Measurements from ENCODE around the gene SCAMP4.

SCAMP4 gene

DNA sequence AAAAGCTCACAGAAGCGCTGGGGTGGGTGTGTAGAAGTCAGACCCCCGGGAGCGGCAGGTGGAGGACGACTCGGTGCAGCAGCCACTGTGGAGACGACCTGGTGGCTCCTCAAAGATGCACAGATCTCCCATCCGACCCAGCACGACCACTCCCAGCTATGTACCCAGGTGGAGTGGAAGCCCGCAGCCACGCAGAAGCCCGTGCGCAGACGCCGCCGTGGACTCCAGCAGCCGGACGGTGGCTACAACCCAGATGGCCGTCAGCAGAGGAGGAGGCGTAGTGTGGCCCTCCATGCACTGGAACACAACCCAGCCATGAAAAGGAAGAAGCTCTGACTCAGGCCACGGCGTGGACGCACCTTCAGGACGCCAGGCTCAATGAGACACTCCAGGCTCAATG is 57.5 kb downstream of the SCAMP4 start:
- DNase-seq: no peak

GRCh38 chr19:1967087-1967608 is 61.9 kb downstream of the SCAMP4 start:
- no peak for DNase-seq

DNA sequence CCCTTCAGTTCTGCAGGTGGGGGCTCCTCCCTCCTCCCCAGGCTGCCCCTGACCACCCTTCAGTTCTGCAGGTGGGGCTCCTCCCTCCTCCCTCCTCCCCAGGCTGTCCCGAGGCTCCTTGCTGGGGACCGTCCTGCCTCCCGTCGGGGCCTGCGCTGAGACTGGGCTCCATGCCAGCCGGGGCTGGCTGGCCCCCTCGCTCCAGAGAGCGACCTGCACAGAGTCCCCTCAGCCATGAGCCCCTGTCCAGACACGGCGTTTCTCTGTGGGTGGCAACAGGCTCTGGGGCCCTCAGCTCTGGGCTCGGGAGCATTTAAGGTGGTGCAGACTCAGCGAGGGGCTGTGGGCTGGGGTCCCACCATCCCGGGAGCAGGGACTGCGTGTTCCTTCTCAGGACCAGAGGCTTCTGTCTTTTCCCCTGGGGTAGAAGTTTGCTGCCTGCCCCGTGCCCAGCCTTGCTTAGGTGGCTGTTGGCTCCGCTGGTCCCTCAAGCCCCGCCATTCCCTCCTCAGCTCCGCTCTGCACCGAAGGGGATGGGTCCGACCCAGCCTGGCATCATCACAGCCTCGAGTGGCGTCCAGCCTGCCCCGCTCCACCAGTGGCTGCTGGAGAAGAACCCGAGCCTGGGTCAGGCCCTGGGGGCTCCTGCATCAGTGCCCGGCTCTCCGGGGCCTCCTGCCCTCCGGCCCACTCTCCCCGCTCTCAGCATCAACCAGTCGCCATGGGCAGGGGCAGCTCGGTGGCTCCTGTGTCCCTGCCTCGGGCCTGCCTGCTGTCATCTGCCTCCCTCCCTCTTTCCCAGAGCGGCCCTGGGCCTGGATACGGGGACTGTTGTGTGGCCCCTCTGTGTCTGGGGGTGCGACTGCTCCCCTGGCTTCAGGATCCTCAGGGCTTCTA is 63.3 kb downstream of the SCAMP4 start:
- no peak for DNase-seq

GRCh38 chr19:1969176-1970002 is 64.2 kb downstream of the SCAMP4 start:
- DNase-seq: no peak

GRCh38 chr19:1970003-1970805 is 65.0 kb downstream of the SCAMP4 start:
- DNase-seq: no peak

DNA sequence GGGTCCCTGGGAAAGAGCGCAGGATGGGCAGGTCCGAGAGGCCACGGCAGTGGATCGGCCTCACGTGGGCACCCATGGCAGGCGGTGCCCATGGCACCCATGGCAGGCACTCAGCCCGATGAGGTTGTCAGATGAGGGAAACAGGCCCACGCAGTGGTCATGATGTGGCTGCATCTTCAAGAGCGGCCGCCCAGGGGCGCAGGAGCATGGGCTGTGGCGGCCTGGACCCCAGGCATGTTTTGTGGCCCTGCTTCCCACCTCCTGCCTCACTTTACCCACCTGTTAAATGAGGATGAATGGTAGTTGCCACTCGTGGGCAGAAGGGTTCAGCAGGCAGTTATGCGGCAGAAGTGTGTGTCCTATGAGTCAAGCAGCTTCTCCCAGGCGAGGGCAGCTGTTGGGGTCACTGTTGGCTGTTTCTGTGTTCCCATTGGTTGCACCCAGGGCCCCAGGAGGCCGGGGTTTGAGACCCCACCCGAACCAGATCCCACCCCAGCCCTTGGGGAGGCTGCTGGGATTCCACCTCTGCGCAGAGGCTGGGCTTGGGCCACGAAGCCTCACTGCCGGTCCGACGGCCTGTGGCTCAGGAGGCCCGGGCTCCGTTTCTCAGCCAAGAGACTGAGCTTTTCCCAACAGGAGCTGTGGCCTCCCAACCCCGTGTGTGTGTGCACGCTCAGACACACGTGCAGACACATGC is 65.8 kb downstream of the SCAMP4 start:
- no peak for DNase-seq

GRCh38 chr19:1974381-1975161 is 69.4 kb downstream of the SCAMP4 start:
- no peak for DNase-seq

- no peak for DNase-seq
Observed at GRCh38 chr19:1975162-1975480, 69.9 kb downstream of the SCAMP4 start.
